ENCODE data around the gene SYTL3.
A peak's percentile ranks its signal among the peaks of the same experiment; 100 is the strongest.
"Not testable (repeated sequence)": the region's sequence is repeated elsewhere in the genome, so short reads cannot be mapped to it uniquely, and the experiment has no call there.

Gene SYTL3, protein sequence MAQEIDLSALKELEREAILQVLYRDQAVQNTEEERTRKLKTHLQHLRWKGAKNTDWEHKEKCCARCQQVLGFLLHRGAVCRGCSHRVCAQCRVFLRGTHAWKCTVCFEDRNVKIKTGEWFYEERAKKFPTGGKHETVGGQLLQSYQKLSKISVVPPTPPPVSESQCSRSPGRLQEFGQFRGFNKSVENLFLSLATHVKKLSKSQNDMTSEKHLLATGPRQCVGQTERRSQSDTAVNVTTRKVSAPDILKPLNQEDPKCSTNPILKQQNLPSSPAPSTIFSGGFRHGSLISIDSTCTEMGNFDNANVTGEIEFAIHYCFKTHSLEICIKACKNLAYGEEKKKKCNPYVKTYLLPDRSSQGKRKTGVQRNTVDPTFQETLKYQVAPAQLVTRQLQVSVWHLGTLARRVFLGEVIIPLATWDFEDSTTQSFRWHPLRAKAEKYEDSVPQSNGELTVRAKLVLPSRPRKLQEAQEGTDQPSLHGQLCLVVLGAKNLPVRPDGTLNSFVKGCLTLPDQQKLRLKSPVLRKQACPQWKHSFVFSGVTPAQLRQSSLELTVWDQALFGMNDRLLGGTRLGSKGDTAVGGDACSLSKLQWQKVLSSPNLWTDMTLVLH

DNA sequence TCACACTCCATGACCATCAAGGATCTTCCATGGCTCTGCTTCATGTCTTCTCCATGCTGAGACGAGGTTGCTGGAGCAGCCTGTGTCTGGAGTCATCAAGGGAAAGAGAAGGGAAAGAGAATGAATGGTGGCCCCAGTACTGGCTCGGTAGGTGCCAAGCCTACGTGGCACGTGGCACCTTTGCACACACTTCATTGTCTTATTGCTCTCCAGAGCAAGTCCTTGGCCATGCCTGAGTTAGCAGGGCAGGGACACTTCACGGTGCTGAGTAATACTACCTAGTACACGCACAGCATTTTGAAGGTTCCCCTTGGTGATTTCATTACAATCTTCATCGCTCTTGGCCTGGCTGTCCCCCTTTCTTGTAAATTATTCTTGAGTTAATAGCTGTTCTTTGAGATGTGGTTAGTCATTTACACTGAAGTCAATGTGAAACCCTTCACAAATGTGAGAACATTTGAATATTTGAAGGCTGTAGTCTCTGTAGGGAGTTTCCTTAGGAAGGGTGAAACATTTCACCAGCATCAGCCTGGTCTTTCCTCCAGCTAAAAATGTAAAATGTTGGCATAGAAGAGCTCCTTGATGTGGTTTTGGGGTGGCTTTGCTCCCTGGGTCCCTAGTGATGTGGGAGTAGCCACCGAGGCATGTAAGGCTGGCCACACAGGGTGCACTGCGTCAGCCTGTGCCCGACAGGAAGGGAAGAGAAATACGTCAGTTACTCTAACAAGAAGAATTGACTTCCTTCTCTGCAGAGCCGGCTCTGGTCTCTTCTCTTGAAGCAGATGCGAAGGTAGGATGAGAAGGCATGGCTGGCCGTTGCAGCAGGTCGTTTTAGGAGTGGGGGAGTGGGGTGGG, at the start of gene SYTL3:
TSS of gene SYTL3 (plus strand) at position 766 of the 855 bp plus-strand sequence. CDS start 13,215 bp downstream, outside the sequence.
- peak; percentile 90 for DNase-seq

- DNase-seq, result no peak
Measured at GRCh38 chr6:158603261-158604047, 46.4 kb upstream of the SYTL3 start.

DNA sequence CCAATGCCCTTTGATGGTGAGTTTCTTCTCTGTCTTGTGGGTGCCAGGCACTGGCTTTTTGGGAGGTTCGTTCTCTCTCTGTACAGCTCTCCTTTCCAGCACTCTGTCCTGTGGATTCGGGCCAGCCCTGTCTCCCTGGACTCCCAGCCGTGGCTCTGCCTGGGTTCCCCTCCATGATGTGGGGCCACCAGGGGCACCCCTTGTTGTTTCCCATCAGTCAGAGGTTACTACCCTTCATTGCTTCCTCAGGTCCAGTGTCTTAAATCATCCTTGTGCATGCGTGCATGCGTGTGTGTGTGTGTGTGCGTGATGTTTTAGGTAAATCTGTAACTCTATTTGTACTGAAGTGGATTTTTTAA, 45.8 kb upstream of the SYTL3 start:
- no peak for DNase-seq

GRCh38 chr6:158605266-158605878, 44.5 kb upstream of the SYTL3 start:
- peak; percentile 67 for DNase-seq

DNA sequence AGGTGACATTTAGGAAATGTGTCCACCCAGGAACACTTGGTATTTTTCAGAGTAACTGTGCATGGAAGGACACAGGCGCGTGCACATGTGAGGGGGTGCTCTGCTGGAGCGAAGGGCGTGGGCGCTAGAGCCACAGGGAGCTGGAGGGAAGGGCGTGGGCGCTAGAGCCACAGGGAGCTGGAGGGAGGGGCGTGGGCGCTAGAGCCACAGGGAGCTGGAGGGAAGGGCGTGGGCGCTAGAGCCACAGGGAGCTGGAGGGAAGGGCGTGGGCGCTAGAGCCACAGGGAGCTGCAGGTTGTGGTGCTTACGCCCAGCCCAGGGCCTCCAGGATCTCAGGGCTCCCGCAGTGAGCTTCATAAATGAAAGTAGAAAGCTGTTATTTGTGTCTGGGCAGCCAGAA, 43.8 kb upstream of the SYTL3 start:
- not testable (repeated sequence) for DNase-seq

GRCh38 chr6:158606935-158607334, 42.9 kb upstream of the SYTL3 start:
- no peak for DNase-seq

DNA sequence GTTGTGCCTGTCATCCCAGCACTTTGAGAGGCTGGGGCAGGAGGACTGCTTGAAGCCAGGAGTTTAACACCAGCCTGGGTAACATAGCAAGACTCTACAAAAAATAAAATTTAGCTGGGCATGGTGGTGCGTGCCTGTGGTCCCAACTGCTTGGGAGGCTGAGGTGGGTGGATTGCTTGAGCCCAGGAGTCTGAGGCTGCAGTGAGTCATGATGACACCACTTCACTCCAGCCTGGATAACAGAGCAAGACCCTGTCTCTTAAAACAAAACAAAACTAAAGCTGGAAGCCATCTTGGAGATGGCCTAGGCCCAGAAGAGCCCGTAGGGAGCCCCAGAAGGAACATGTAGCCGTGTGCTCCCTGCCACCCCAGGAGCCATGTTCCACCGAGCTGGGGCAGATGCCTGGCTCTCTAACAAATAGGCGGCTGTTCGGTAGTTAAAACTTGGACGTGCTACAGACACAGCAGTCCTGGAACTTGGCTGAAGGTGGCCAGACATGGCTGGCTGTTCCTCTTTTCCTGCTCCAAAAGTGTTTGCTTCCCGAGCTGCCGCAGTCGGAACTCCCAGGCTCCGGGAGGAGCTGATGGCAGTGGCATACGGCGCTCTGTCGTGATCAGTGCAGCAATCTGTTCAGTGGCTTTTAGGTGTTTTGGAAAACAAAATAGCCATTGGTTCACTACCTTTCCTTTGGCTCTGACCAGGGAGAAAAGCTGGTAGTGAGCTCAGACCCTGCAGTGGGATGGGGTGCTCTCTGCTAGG, 42.3 kb upstream of the SYTL3 start:
- no peak for DNase-seq

- DNase-seq, result no peak
Measured at GRCh38 chr6:158608221-158608620, 41.6 kb upstream of the SYTL3 start.

- DNase-seq, result no peak
Measured at GRCh38 chr6:158609455-158610155, 40.2 kb upstream of the SYTL3 start.

GRCh38 chr6:158610319-158610968, 39.4 kb upstream of the SYTL3 start:
- no peak for DNase-seq

GRCh38 chr6:158611039-158611438, 38.8 kb upstream of the SYTL3 start:
- DNase-seq, result no peak

DNA sequence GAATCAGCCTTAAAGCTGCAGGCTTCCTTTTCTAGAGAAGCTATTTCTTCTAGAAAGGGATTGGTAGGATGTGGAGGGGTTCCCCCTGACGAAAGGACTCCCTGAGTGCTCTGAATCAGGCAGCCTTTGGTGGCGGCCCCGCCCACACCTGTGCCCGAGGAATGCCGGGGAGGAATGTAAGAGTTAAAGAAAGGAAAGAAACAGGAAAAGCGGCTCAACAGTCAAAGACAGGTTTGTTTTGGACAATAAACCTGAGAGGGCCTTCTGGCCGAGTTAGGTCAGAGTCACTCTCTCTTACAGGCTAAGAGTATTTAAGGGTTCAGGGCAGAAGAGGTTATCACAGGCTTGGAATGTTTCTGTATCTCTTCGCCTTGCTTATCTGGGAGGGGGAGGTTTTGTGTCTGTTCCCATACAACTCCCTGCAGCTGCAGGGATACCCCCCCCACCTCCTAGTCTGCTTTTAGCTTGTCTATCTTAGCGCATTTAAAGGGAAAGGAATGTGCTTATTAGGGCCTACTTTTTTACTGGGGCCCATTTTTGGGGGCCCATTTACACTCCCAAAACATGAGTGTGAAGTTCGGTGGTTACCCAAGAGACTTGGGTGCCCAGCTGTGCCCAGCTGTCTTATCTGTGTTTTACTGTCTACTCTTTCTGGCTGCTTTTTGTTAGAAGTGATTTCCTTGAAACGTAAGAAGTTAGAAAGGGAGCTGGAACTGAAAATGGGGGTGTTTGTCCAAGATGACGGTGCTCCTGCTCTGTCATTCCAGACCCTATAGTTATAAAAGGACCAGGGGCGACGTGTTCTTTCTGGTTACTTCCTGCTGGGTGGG, 38.1 kb upstream of the SYTL3 start:
- no peak for DNase-seq

GRCh38 chr6:158614606-158615005, 35.2 kb upstream of the SYTL3 start:
- DNase-seq, result not testable (repeated sequence)

DNA sequence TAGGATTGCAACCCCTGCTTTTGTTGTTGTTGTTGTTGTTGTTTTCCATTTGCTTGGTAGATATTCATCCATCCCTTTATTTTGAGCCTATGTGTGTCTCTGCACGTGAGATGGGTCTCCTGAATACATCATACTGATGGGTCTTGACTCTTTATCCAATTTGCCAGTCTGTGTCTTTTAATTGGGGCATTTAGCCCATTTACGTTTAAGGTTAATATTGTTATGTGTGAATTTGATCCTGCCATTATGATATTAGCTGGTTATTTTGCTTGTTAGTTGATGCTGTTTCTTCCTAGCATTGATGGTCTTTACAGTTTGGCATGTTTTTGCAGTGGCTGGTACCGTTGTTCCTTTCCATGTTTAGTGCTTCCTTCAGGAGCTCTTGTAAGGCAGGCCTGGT, 31.6 kb upstream of the SYTL3 start:
- not testable (repeated sequence) for DNase-seq

- no peak for DNase-seq
Measured at GRCh38 chr6:158619922-158620801, 29.7 kb upstream of the SYTL3 start.

GRCh38 chr6:158620963-158621693, 28.7 kb upstream of the SYTL3 start:
- DNase-seq, result no peak

All from stimulated activated CD4-positive, alpha-beta T cell treated with anti-CD3 and anti-CD28 coated beads, Interleukin-15, amount 100 ng/mL, for 24 hours (primary cell).